PC-3 (cell line): ENCODE measurements around the gene TRIP11. TPM values are rescaled to one million over a fixed set of nuclear protein-coding genes. Genes with fewer than 3 reads are reported as not detected.
"Not testable (repeated sequence)": the region's sequence is repeated elsewhere in the genome, so short reads cannot be mapped to it uniquely, and the experiment has no call there.

ENCODE experiments used
- ATAC-seq: fragments of 200-7000 bp; cut with Tn5 transposase; 2 replicates; pipeline ENCODE4 v1.9.1; 2020; ENCODE audit warnings: mild to moderate bottlenecking, moderate library complexity
- BruUV-seq: library from RNA; stranded (reverse); fragments of 400-500 nt; replicated peaks from 2 replicates; lab custom pipeline; 2021; lab: Mats Ljungman, UMichigan
- CTCF ChIA-PET: fragments of 300-600 bp; sonication (Branson Sonifier 250); formaldehyde crosslinking; loops from one replicate; lab custom pipeline; 2022; ENCODE audit warnings: antibody characterized with exemption; lab: Charles Lee
- POLR2A ChIA-PET: fragments of 300-600 bp; sonication (Branson Sonifier 250); formaldehyde crosslinking; loops from one replicate; lab custom pipeline; 2022; ENCODE audit warnings: antibody characterized with exemption; ENCODE audit not compliant: unreplicated experiment; lab: Charles Lee
- DNase-seq: peaks from one replicate; pipeline ENCODE4 v3.0.0-alpha.2; 2015
- H2AFZ ChIP-seq: fragments of 300-600 bp; sonication (generic); 2 replicates; pipeline ENCODE4 v1.6.0; 2016; ENCODE audit warnings: antibody characterized with exemption, low read length
- H3F3A ChIP-seq: fragments of 300-600 bp; sonication (generic); one replicate; pipeline ENCODE4 v1.6.0; 2017; ENCODE audit warnings: antibody characterized with exemption, low read length, control low read depth, mild to moderate bottlenecking; ENCODE audit not compliant: unreplicated experiment
- H3K27ac ChIP-seq: fragments of 300-600 bp; sonication (generic); 2 replicates; pipeline ENCODE4 v1.5.1; 2016; ENCODE audit warnings: mild to moderate bottlenecking, low read length
- H3K27me3 ChIP-seq: fragments of 300-600 bp; sonication (generic); 2 replicates; pipeline ENCODE4 v1.6.1; 2016; ENCODE audit warnings: low read length, mixed read lengths
- H3K36me3 ChIP-seq: fragments of 300-600 bp; sonication (generic); 2 replicates; pipeline ENCODE4 v1.6.1; 2016; ENCODE audit warnings: low read depth, mixed run types, low read length, mixed read lengths
- H3K4me1 ChIP-seq: fragments of 300-600 bp; sonication (generic); 2 replicates; pipeline ENCODE4 v1.5.1; 2016; ENCODE audit warnings: low read length; ENCODE audit not compliant: insufficient read depth
- H3K4me2 ChIP-seq: fragments of 300-600 bp; sonication (generic); 2 replicates; pipeline ENCODE4 v1.6.0; 2016; ENCODE audit warnings: low read length
- H3K4me3 ChIP-seq: fragments of 300-600 bp; sonication (generic); 2 replicates; pipeline ENCODE4 v1.5.1; 2016; ENCODE audit warnings: mild to moderate bottlenecking, low read length, mixed read lengths
- H3K79me2 ChIP-seq: fragments of 300-600 bp; sonication (generic); 2 replicates; pipeline ENCODE4 v1.6.1; 2017; ENCODE audit warnings: low read length, mixed read lengths
- H3K9ac ChIP-seq: fragments of 300-600 bp; sonication (generic); 2 replicates; pipeline ENCODE4 v1.6.0; 2016; ENCODE audit warnings: mild to moderate bottlenecking, low read length
- H3K9me2 ChIP-seq: fragments of 300-600 bp; sonication (generic); replicated peaks from 2 replicates; pipeline ENCODE4 v1.6.1; 2016; ENCODE audit warnings: mixed run types, low read length, mixed read lengths
- H3K9me3 ChIP-seq: fragments of 300-600 bp; sonication (generic); 2 replicates; pipeline ENCODE4 v1.6.1; 2016; ENCODE audit warnings: low read length, mixed read lengths
- H4K20me1 ChIP-seq: fragments of 300-600 bp; sonication (generic); 2 replicates; pipeline ENCODE4 v1.6.1; 2016; ENCODE audit warnings: low read length, mixed read lengths
- EZH2 ChIP-seq: fragments of 300-600 bp; sonication (generic); IDR thresholded peaks from one replicate; pipeline ENCODE4 v1.6.1; 2017; ENCODE audit warnings: antibody characterized with exemption, mild to moderate bottlenecking, low read length; ENCODE audit not compliant: unreplicated experiment
- EZH2phosphoT487 ChIP-seq: fragments of 300-600 bp; sonication (generic); IDR thresholded peaks from 2 replicates; pipeline ENCODE4 v1.6.1; 2018; ENCODE audit warnings: mild to moderate bottlenecking, antibody characterized with exemption, low read length, borderline replicate concordance
- intact Hi-C: fragments of 100-400 bp; cut with micrococcal nuclease; formaldehyde crosslinking; loops from 2 replicates; pipeline ENCODE4 v1.9.0; 2023
- total RNA-seq: library from RNA; depleted of rRNA; stranded (reverse); fragments of >200 nt; gene quantifications from 2 replicates; pipeline ENCODE4 v1.2.3, GENCODE V29; 2014
- TF ChIP-seq, protein P1 (sequence below): fragments of 300-600 bp; sonication (generic); conservative IDR thresholded peaks from 2 replicates; pipeline ENCODE4 v1.5.1; 2017; ENCODE audit warnings: antibody characterized with exemption, low read depth, mild to moderate bottlenecking, low read length

Gene TRIP11
- total RNA-seq, 1 experiment from 2014 or later, result 14.3 TPM

DNA sequence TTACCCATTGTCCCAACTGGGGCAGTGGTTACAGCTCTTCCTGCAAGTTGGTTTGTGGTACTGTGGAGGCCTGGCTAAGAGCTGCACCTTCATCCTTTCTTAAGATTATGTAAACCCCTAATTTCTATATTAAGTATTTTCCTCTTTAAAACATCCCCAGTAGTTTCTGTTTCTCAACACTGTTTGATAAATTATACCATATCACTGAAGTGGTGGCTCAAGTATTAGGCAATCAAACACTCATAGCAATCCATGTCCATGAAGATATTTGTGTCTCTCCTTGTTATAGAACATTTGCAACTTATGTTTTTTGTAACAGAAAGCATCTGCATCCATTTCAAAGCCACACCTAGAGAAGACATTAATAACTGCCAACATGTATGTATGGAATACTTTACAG is 34.7 kb upstream of the TRIP11 start:
- Histone ChIP-seq H3K9ac (no peak overlapping the region), H3K4me1 (no peaks in the 10 kb centered on the region), H3K27me3 (no peaks in the 10 kb centered on the region), H3K79me2 (no peaks in the 10 kb centered on the region), H2AFZ (no peak overlapping the region), H3F3A (no peaks in the 10 kb centered on the region), H3K4me3 (no peak overlapping the region), H3K9me3 (no peaks in the 10 kb centered on the region), H3K4me2 (no peak overlapping the region), H4K20me1 (no peaks in the 10 kb centered on the region), H3K36me3 (peaks cover 5% of the 10 kb centered on the region; the same call in 1 of the 2 replicates), H3K27ac (no peak overlapping the region), H3K9me2 (no peaks in the 10 kb centered on the region)
- intact Hi-C loops, result no loop called here
- TF ChIP-seq EZH2phosphoT487 (no peak), EZH2 (no peak)
- TF ChIP-seq, protein P1, sequence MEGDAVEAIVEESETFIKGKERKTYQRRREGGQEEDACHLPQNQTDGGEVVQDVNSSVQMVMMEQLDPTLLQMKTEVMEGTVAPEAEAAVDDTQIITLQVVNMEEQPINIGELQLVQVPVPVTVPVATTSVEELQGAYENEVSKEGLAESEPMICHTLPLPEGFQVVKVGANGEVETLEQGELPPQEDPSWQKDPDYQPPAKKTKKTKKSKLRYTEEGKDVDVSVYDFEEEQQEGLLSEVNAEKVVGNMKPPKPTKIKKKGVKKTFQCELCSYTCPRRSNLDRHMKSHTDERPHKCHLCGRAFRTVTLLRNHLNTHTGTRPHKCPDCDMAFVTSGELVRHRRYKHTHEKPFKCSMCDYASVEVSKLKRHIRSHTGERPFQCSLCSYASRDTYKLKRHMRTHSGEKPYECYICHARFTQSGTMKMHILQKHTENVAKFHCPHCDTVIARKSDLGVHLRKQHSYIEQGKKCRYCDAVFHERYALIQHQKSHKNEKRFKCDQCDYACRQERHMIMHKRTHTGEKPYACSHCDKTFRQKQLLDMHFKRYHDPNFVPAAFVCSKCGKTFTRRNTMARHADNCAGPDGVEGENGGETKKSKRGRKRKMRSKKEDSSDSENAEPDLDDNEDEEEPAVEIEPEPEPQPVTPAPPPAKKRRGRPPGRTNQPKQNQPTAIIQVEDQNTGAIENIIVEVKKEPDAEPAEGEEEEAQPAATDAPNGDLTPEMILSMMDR, result no peak
- no TSS peak for BruUV-seq
- CTCF ChIA-PET, result no interaction called here
- no peak for ATAC-seq
- POLR2A ChIA-PET, result no interaction called here
- DNase-seq, result no peak

DNA sequence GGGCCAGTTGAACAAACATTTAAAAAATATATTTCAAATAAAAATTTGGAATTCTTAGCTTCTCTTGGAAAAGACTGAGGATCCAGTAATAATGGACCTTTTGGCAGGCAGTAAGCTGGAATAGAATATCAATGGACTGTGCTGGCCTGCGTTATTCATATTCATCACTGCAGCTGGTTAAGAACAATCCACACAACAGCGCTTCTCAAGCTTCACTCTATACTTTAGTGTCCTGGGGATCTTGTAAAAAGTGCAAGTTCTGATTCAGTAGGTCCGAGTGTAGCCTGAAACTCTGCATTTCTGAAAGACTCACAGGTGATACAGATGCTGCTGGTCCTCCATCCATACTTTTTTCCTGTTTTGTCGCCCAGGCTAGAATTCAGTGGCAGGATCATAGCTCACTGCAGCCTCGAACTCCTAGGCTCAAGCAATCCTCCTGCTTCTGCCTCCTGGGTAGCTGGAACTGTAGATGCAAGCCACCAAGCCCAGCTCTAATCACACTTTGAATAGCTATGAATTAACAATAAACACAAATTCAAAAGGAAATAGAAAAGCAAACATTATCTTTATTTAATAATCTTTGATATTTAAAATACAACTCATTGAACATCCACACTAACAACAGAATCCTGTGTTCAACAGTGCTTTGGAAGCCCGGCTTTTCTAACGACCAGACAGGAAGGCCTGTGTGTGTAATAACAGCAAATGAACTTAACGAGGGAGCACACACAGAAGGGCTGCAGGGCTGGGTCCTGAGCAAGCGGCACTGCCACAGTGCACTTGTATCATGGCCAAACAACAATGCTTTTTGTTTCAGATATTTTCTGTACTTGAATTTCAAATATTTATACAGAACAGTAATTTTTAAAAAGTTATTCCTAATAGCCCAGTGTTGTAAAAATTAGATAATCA is 18.4 kb upstream of the TRIP11 start:
- TF ChIP-seq EZH2phosphoT487, result no peak
- no peak for TF ChIP-seq EZH2
- TF ChIP-seq, protein P1, result no peak
- no peak overlapping the region for H3K4me3 ChIP-seq
- BruUV-seq, result no TSS peak
- ChIA-PET POLR2A (no interaction called here), CTCF (no interaction called here)
- no peaks in the 10 kb centered on the region for H4K20me1 ChIP-seq
- H3K9ac ChIP-seq, result no peak overlapping the region
- H3K79me2 ChIP-seq, result no peaks in the 10 kb centered on the region
- intact Hi-C loops, result no loop called here
- H3K9me3 ChIP-seq, result no peaks in the 10 kb centered on the region
- H3K27ac ChIP-seq, result no peak overlapping the region
- no peaks in the 10 kb centered on the region for H3K9me2 ChIP-seq
- H3K27me3 ChIP-seq, result no peaks in the 10 kb centered on the region
- no peaks in the 10 kb centered on the region for H3K4me1 ChIP-seq
- no peak overlapping the region for H3K4me2 ChIP-seq
- no peak overlapping the region for H2AFZ ChIP-seq
- no peaks in the 10 kb centered on the region for H3K36me3 ChIP-seq
- no peaks in the 10 kb centered on the region for H3F3A ChIP-seq
- no peak for DNase-seq
- ATAC-seq, result no peak

DNA sequence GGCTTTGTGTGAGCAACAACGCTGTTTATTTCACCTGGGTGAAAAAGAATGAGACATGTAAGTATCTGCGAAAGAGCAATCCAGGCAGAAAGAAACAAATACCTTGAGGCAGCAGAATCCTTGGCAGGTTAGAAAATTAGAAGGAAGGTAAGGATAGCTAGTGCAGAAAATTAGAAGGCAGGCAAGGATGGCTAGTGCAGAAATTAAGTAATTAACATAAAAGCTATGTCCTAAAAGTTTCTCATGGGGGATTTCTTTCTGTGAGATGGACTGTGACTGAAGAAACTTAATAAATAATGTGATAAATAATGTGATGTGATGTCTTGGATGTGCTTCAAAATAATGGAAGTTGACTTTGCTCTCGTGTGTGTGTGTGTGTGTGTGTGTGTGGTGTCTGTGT is 9.9 kb upstream of the TRIP11 start:
- H3K27me3 ChIP-seq, result no peaks in the 10 kb centered on the region
- no peak overlapping the region for H3K4me2 ChIP-seq
- H3K27ac ChIP-seq, result no peak overlapping the region
- ChIA-PET CTCF (no interaction called here), POLR2A (no interaction called here)
- no TSS peak for BruUV-seq
- no peaks in the 10 kb centered on the region for H3K36me3 ChIP-seq
- no peaks in the 10 kb centered on the region for H4K20me1 ChIP-seq
- no peaks in the 10 kb centered on the region for H3K9me2 ChIP-seq
- no peak overlapping the region for H2AFZ ChIP-seq
- TF ChIP-seq EZH2 (no peak), EZH2phosphoT487 (no peak)
- TF ChIP-seq, protein P1, result no peak
- ATAC-seq (no peak), DNase-seq (no peak)
- H3K79me2 ChIP-seq, result no peaks in the 10 kb centered on the region
- no peaks in the 10 kb centered on the region for H3K4me1 ChIP-seq
- no peaks in the 10 kb centered on the region for H3K9me3 ChIP-seq
- no peak overlapping the region for H3K9ac ChIP-seq
- H3K4me3 ChIP-seq, result no peak overlapping the region
- intact Hi-C loops, result no loop called here
- H3F3A ChIP-seq, result no peaks in the 10 kb centered on the region

DNA sequence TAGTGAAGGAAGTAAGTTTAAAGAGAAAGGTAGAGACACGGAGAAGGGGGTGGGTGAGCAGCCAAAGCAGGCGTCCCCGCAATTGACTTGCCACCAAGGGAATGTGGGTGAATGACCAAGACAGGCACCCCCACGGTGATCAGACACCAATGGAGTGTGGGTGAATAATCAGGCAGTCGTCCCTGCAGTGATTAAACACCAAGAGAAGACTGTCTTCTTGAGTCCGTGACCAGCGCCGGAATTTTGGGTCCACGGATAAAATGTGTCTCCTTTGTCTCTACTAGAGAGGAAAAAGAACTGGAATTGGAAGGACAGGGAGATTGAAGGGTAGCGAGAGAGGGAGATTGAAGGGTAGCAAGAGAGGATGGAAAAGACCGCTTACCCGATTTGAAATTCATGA is 9.4 kb upstream of the TRIP11 start:
- H3K79me2 ChIP-seq, DNase-seq, H3K4me3 ChIP-seq, intact Hi-C loops, CTCF ChIA-PET, ATAC-seq, H3K4me2 ChIP-seq, H3K9ac ChIP-seq, BruUV-seq, POLR2A ChIA-PET, H3K4me1 ChIP-seq, H4K20me1 ChIP-seq, H3F3A ChIP-seq, H2AFZ ChIP-seq, H3K27ac ChIP-seq, H3K36me3 ChIP-seq, H3K9me2 ChIP-seq, H3K9me3 ChIP-seq, H3K27me3 ChIP-seq: not testable (repeated sequence)
